GM21576 (cell line): ENCODE measurements around the gene MGARP.

Experiments
- ATAC-seq: cut with Tn5 transposase; IDR thresholded peaks from one replicate; pipeline ENCODE4 v1.9.1; 2021; ENCODE audit warnings: mild to moderate bottlenecking, moderate library complexity; ENCODE audit not compliant: unreplicated experiment

Gene MGARP

DNA sequence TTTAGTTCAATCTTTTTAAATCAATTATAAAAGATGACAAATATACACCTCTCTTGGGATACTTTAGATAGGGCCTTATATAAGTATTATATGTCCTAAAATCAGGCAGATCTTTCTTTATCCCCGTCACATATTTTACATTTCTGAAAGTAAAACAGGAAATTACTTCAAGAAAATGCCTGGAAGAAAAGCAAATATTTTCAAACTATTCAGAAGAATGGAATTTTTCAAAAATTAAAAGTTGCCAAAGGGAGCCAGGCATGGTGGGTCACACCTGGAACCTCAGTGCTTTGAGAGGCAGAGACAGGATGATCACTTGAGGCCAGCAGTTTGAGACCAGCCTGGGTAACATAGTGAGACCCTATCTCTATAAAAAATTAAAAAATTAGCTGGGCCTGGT is 34.4 kb downstream of the MGARP start:
- no peak for ATAC-seq

DNA sequence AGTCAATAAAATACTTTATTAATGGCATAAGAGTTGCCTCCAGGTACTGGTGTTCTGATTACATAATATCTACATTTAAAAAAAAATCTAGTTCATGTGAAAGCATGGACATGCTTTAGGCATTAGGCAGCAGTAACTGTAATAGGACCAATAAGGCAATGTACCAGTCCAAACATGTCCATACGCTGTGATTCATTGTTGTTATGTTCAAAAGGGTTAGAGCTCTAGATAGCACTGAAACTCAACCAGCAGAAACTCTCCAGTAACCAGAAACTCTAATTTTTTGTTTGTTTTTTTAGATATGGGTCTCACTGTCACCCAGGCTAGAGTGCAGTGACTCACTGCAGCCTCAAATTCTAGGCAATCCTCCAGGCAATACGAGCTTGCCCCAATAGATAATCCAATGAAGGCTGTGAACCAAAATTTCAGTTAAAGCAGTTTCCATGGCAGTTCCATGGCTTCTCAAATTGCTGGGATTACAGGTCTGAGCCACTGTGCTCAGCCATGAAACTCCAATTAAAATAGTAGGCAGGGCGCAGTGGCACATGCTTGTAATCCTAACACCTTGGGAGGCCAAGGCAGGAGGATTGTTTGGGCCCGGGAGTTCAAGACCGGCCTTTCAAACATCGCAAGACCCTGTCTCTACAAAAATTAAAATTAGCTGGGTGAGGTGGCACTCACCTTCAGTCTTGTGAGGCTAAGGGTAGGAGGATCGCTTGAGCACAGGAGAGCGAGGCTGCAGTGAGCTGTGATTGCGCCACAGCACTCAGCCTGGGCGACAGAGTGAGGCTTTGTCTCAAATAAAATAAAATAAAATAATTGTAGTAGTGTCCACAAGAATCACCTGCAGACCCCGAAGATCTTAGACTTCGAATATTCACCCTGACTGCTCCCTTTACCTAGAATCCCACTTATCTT is 36.3 kb downstream of the MGARP start:
- ATAC-seq: no peak

DNA sequence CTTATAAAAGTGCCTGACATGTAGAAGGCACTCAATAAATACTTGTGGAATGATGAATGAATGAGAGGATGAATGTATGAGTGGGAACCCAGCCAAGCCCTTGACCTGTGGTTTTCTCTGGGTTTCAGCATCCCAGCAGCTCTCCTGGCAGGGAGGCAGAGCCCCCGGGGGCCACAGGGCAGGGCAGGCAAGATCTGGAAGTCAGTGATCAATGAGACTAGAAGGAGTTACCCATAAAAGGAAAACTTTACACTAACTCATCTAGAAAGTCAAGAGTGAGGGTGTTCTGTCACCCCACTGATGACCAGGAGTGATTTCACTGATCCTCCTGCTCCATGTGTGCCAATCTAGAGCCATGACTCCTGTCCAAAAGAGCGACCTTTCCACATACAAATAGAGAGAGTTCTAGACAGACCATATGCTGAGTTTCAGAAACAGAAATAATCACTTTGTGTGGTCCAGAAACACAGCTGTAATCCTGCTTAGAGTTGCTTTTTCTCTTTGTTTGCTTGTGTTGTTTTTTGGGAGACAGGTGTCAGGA is 37.4 kb downstream of the MGARP start:
- ATAC-seq: no peak

DNA sequence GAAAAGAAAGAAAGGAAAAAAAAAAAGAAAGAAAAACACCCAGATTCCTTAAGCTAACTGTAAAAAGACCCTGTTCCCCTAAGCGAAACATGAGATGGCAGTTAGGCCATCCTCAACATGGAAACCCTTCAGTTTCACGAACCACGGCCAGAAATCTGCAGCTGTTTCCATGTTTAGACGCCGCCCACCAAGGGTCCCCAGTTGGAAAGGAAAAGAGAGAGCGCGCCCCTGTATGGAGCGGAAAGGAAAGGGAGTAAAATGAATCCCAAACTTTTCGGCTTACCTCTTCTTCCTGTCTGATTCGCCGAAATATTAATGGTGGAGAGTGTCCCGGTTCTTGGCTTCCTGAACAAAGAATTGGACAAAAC is 38.3 kb downstream of the MGARP start:
- no peak for ATAC-seq

DNA sequence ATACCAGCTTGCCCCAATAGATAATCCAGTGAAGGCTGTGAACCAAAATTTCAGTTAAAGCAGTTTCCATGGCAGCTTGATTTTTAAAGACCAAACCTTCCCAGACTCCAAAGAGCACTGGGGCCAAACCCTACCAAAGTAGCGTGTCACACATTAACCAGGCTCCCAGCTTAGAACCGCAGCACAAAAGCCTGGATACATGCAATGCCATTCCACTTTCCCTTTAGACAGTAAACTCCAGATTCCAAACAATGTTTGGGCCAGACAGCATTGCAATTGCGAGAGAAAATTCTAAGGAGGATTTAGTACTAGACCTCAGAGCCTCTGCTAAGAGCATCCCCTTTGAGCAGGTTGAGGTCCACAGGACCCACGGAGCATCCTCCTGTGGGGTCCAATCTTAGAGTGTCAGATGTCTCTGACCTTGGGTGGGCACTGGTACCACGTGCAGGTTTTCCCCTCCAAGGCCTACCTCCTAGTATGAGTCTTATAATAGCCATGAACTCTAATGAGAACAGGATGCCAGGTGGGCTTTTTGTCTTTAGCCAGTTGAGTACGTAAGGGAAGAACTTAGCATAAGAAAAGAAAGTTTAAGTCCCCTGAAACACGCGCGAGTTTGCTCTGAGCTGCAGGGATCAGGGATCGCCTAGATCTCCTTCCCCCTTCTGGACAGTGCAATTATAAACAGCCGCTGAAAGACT is 38.8 kb downstream of the MGARP start:
- no peak for ATAC-seq

DNA sequence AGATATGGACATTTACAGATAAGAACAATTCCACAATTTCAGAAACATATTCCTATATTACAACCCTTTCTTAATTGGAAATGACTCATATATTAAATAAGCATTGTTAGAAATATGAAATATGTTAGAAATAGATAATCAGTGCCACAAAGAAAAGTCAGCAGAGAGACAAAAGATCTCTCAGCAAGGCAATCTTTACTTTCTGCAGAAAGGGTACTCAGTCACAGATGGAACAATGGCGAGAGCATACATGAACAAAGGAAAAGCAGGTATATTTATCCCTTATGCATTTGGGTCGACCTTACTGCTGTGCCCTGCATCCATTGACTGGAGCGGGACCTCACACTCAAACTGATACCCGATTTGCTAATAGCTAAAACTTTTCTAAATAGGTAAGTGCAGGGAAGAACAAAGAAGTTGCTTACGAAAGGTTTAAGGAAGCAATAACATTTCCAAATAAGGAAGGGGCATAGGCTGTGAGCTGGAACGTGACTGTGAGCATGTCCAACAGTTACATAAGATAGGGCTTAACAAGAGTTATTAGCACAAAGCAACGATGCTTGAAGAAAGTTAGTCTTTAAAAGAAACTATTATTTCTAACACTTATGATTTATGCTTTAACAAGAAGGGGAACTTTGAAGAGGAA is 40.8 kb downstream of the MGARP start:
- ATAC-seq: no peak

DNA sequence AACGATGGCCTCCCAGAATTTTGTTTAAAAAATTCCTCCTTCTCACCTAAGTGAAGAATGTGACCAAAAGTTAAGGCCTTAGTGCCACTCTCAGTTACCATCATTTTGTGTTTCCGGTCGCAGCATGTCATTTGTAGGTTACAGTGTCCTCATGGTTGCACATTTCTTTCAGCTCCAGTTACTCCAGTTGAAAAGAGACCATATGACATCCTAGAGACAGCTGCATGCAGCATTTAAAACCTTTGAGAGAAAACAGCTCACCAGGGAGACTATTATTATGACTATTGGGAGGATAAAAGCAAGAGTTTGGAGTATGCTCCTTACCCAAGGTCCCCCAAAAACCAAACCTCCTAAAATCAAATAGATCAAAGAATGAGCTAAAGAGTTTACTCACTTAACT is 45.8 kb downstream of the MGARP start:
- no peak for ATAC-seq

DNA sequence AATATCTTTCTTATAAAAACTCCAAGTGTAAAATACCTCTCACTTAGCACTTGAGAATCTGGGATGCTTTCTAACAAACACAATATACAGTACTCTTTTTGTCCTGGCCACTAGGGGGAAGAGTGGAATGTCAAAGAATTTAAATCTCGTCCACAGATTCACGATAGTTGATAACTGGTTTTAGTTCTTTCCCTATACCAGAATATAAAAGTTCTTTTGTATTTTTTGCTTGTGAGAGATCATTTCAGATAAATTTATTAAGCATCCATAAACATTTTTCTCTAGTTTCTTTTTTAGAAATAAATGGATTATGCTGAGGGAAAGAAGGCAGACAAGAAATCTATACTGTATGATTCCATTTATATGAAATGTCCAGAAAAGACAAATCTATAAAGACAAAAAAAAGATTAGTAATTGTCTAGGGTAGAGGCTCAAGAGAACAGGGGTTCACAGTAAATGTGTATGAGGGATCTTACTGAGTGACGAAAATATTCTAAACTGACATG is 50.4 kb downstream of the MGARP start:
- peak; percentile 53 for ATAC-seq

DNA sequence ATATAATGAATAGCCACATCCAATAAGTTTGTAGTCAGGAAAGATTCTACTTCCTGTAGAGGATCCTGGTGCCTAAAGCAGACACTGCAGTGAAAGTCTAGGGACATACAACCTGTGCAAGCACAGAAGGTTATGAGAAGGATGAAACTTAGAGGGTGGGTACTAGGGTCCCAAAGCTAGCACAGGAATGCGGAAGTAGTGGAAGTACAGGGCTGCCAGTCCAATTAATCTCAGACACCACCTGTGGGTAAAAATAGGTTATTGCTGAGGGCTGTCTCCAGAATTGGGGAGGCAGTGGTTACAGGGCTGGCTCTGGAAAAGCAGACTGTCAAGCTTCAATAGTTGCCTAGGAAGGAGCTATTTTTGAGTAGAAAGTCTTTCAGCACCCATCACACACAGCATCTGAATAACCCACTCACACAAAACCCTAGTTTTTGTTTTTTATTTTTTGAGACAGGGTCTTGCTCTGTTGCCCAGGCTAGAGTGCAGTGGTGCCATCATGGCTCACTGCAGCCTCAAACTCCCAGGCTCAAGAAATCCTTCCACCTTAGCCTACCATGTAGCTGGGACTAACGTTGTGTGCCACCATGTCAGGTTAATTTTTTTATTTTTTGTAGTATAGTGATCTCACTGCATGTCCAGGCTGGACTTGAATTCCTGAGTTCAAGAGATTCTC is 52.2 kb downstream of the MGARP start:
- ATAC-seq: peak; percentile 45

DNA sequence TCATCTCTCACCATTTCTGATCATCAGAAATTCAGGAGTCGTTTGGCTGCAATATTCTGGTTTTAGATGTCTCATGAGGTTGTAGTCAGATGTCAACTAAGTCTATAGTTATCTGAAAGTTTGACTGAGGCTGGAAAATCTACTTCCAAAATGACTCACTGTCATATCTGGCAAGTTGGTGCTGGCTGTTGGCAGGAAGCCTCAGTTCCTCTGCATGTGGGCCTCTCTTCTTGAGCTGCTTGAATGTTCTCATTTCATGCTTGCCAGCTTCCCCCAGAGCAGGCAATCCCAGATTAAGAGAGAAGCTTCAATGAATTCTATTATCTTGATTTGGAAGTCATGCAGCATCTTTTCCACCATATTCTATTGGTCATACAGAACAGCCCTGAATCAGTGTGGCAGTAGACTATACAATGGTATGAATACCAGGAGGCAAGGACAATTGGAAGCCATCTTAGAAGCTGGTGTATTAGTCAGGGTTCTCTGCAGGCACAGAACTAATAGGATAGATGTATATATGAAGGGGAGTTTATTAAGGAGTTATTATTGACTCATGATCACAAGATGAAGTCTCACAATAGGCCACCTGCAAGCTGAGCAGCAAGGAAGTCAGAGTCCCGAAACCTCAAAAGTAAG is 56.2 kb downstream of the MGARP start:
- ATAC-seq: no peak

DNA sequence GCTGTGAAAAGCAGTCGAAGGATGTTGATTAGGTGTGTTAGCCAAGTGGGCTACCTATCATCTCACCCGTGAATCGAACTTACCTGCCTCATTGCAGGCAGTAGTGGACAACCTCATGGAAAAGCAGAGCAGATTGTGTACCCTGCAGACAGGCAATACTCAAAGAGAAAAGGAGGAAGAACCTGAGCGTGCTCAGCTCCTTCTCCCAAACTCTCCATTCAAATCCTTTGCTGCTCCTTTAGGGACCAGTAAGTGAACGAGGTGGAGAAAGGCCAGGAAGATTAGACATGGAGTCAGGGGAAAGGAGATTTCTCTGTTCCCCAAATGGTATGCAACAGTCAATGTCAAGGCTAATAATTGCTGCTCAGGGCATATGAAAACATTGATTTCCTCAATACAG is 57.8 kb downstream of the MGARP start:
- no peak for ATAC-seq

DNA sequence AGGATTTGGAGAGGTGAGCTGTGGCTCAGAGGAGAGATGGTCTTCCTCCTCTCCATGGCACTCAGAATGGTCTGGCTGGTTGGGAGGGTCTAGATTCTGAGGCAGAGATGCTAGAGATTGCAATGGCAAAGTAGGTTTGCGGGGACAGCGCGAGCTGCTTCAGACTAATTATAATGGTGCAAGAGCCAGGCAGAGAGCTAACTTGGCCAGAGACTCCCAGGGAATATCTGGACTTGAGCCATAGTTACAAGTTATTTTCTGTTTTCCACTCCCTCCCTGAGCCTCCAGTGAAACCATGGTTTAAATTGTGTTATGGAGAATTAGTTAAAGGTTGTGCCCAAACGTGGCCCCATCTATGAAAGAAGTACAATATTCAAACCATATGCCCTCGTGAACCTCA is 58.3 kb downstream of the MGARP start:
- no peak for ATAC-seq

DNA sequence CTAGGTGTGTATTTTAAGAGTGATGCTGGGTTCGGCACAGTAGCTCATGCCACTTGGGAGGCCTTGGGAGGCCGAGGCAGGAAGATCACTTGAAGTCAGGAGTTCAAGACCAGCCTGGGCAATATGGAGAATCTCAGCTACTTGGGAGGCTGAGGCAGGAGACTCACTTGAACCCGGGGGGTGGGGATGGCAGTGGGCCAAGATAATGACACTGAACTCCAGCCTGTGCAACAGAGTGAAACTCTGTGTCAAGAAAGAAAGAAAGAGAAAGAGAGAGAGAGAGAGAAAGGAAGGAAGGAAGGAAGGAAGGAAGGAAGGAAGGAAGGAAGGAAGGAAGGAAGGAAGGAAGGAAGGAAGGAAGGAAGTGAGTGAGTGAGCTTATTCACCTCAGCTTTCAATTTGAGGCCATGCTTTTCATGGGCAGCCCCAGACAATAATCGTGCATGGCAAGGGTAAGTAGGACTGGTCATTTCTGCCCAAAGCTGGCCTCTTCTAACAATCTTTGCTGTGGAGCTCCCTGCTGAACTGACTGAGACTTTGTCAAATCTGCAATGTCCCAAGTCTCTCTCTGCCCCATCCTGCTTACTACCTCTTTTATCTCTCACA is 60.5 kb downstream of the MGARP start:
- no peak for ATAC-seq
